ENCODE data around the gene ELMO3. TPM values are rescaled to one million over a fixed set of nuclear protein-coding genes. Genes with fewer than 3 reads are reported as not detected.

Gene ELMO3
- total and polyA plus RNA-seq, 2 of the 13 experiments (the other 11 are each of a cell fraction or from before 2014, with no cell fraction given) = 2.6 to 4.0 TPM

GRCh38 chr16:67248401-67249177 is 49.7 kb downstream of the ELMO3 start, which contains the start of gene SLC9A5 (continued):
- TF ChIP-seq PATZ1 (CRISPR knock-in tag; IDR thresholded peaks at IDR 0.05) = peak; percentile 70
- 0 out of 2 replicates have a peak, but pooled peaks have one; percentile 20 for TF ChIP-seq ZNF430 (CRISPR knock-in tag; IDR thresholded peaks at IDR 0.05)
- TF ChIP-seq, protein P1, sequence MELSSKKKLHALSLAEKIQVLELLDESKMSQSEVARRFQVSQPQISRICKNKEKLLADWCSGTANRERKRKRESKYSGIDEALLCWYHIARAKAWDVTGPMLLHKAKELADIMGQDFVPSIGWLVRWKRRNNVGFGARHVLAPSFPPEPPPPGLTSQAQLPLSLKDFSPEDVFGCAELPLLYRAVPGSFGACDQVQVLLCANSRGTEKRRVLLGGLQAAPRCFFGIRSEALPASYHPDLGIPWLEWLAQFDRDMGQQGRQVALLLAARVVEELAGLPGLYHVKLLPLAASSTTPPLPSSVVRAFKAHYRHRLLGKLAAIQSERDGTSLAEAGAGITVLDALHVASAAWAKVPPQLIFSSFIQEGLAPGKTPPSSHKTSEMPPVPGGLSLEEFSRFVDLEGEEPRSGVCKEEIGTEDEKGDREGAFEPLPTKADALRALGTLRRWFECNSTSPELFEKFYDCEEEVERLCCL (CRISPR knock-in tag; IDR thresholded peaks at IDR 0.05; ENCODE audit: borderline replicate concordance) = no peak
- TF ChIP-seq PREB (CRISPR knock-in tag; IDR thresholded peaks at IDR 0.05) = no peak
- no peak for TF ChIP-seq ZNF766 (CRISPR knock-in tag; IDR thresholded peaks at IDR 0.05; ENCODE audit: borderline replicate concordance)
- TF ChIP-seq ZFX (CRISPR knock-in tag; IDR thresholded peaks at IDR 0.05; ENCODE audit: low read depth) = peak; percentile 27; the same call in 1 of the 2 replicates
- TF ChIP-seq, protein P2, sequence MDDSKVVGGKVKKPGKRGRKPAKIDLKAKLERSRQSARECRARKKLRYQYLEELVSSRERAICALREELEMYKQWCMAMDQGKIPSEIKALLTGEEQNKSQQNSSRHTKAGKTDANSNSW (CRISPR knock-in tag; IDR thresholded peaks at IDR 0.05; ENCODE audit: borderline replicate concordance) = peak; percentile 71; the same call in 1 of the 2 replicates
- TF ChIP-seq CHCHD3 (CRISPR knock-in tag; IDR thresholded peaks at IDR 0.05) = no peak
- TF ChIP-seq CBX2 (IDR thresholded peaks at IDR 0.05; ENCODE audit: low read depth, low read length) = no peak
- TF ChIP-seq CBX2 (CRISPR knock-in tag; IDR thresholded peaks at IDR 0.05; ENCODE audit: low read depth) = 0 out of 2 replicates have a peak, but pooled peaks have one; percentile 21
- TF ChIP-seq SALL1 (CRISPR knock-in tag; IDR thresholded peaks at IDR 0.05) = peak; percentile 9; the same call in 1 of the 2 replicates
- 0 out of 2 replicates have a peak, but pooled peaks have one; percentile 19 for TF ChIP-seq NCOA2 (CRISPR knock-in tag; IDR thresholded peaks at IDR 0.05)
- peak; percentile 47 for TF ChIP-seq TAF15 (IDR thresholded peaks at IDR 0.05; ENCODE audit: low read depth, low read length, poor library complexity, severe bottlenecking)
- TF ChIP-seq ZNF670 (CRISPR knock-in tag; IDR thresholded peaks at IDR 0.05; ENCODE audit: borderline replicate concordance) = 0 out of 2 replicates have a peak, but pooled peaks have one; percentile 40
- no peak for TF ChIP-seq RARG (CRISPR knock-in tag; IDR thresholded peaks at IDR 0.05; ENCODE audit: low read depth)
- TF ChIP-seq ZNF564 (CRISPR knock-in tag; IDR thresholded peaks at IDR 0.05) = no peak
- TF ChIP-seq ZNF274 (CRISPR knock-in tag; IDR thresholded peaks at IDR 0.05) = 0 out of 2 replicates have a peak, but pooled peaks have one; percentile 26
- 0 out of 2 replicates have a peak, but pooled peaks have one; percentile 49 for TF ChIP-seq NFKB2 (CRISPR knock-in tag; IDR thresholded peaks at IDR 0.05; ENCODE audit: borderline replicate concordance)
- TF ChIP-seq ZBTB7B (CRISPR knock-in tag; IDR thresholded peaks at IDR 0.05) = 0 out of 2 replicates have a peak, but pooled peaks have one; percentile 4
- 0 out of 2 replicates have a peak, but pooled peaks have one; percentile 62 for TF ChIP-seq MYC (CRISPR knock-in tag; IDR thresholded peaks at IDR 0.05; ENCODE audit: borderline replicate concordance)
- TF ChIP-seq, protein P3, sequence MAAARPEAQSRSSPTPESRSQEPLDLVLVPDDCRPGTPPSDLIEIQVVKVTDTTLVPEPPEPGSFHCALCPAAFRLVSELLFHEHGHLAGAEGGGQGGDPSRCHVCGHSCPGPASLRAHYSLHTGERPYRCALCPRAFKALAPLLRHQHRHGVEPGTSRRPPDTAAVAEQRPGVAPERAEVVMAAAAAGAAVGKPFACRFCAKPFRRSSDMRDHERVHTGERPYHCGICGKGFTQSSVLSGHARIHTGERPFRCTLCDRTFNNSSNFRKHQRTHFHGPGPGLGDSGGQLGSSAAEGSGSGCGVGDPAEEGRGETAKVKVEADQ (CRISPR knock-in tag; IDR thresholded peaks at IDR 0.05; ENCODE audit: borderline replicate concordance) = peak; percentile 56; the same call in 1 of the 2 replicates
- 0 out of 2 replicates have a peak, but pooled peaks have one; percentile 53 for TF ChIP-seq ZNF354B (CRISPR knock-in tag; IDR thresholded peaks at IDR 0.05)
- peak; percentile 57; the same call in 1 of the 2 replicates for TF ChIP-seq RAD21 (CRISPR knock-in tag; IDR thresholded peaks at IDR 0.05)

Measured in HepG2 (cell line).